ENCODE data around the gene KRT8. TPM values are rescaled to one million over a fixed set of nuclear protein-coding genes. Genes with fewer than 3 reads are reported as not detected.

KRT8 gene
- total and polyA plus RNA-seq, 10 of the 15 experiments (the other 5 are each of a cell fraction or from before 2014, with no cell fraction given): 0.11 to 5.6 (median 0.37) TPM; not detected in 1

GRCh38 chr12:52914576-52915121 lies 9.8 kb upstream of the KRT8 start:
- Histone ChIP-seq H2AFZ (ENCODE audit: control insufficient read depth, low read depth, low read length) (no peak overlapping the region), H3K27me3 (replicated peaks in 1 of 2; ENCODE audit: control insufficient read depth in 2 of 2, insufficient read depth in 2 of 2, low read length in 1 of 2) (no peaks in the 10 kb centered on the region; a peak in 1 of 4 replicates), H3K27ac (ENCODE audit: control insufficient read depth, insufficient read depth) (no peak overlapping the region), H3K4me1 (ENCODE audit: control insufficient read depth, insufficient read depth, low read length) (no peaks in the 10 kb centered on the region), H3K9ac (ENCODE audit: control insufficient read depth, insufficient read depth, low read length) (no peak overlapping the region), H3K4me3 (no peak overlapping the region), H3K79me2 (ENCODE audit: control insufficient read depth, insufficient read depth, low read length) (no peaks in the 10 kb centered on the region), H4K20me1 (ENCODE audit: control insufficient read depth, insufficient read depth) (no peaks in the 10 kb centered on the region), H3K9me3 (replicated peaks; ENCODE audit: control insufficient read depth, insufficient read depth, low read length) (no peaks in the 10 kb centered on the region), H3K36me3 (ENCODE audit: control insufficient read depth in 2 of 2, insufficient read depth in 2 of 2, low read length in 1 of 2) (no peaks in the 10 kb centered on the region), H3K4me2 (ENCODE audit: control insufficient read depth, insufficient read depth) (no peak overlapping the region)
- no peak for TF ChIP-seq PBX3 (IDR thresholded peaks at IDR 0.05; ENCODE audit: insufficient replicate concordance, low read depth, low read length)
- TF ChIP-seq NFYB (IDR thresholded peaks at IDR 0.05; ENCODE audit: insufficient read depth, low read depth, low read length): 0 out of 2 replicates have a peak, but pooled peaks have one; percentile 27
- TF ChIP-seq TBL1XR1 (IDR thresholded peaks at IDR 0.05; ENCODE audit: low read depth, low read length): no peak
- no peak for TF ChIP-seq WRNIP1 (IDR thresholded peaks at IDR 0.05; ENCODE audit: borderline replicate concordance, low read depth, low read length)
- no peak for TF ChIP-seq RBBP5 (conservative IDR thresholded peaks at IDR 0.05)
- DNase-seq (ENCODE audit: low read depth, low spot score) (no peak), FAIRE-seq (no peak), ATAC-seq (no peak)
- in situ Hi-C loops (cut with MboI): no loop called here
- intact Hi-C loops (cut with micrococcal nuclease; ENCODE audit: unreplicated experiment): no loop called here
- POLR2A ChIA-PET: no interaction called here
- WGBS (ENCODE audit: insufficient coverage, insufficient replicate concordance, low lambda C conversion rate, missing lambda C conversion rate): 42% methylated on average over 7 of the region's 7 CpGs
- no TSS peak for BruUV-seq (replicated peaks)
- RAD21 ChIA-PET (ENCODE audit: unreplicated experiment): no interaction called here
- CTCF ChIA-PET: no interaction called here
- SMC1A ChIA-PET (ENCODE audit: uncharacterized antibody, unreplicated experiment): no interaction called here

- Histone ChIP-seq H3K4me1 (ENCODE audit: control insufficient read depth, insufficient read depth, low read length) (no peaks in the 10 kb centered on the region), H3K27ac (ENCODE audit: control insufficient read depth, insufficient read depth) (no peak overlapping the region), H4K20me1 (ENCODE audit: control insufficient read depth, insufficient read depth) (no peaks in the 10 kb centered on the region), H3K4me2 (ENCODE audit: control insufficient read depth, insufficient read depth) (no peak overlapping the region), H3K36me3 (ENCODE audit: control insufficient read depth in 2 of 2, insufficient read depth in 2 of 2, low read length in 1 of 2) (no peaks in the 10 kb centered on the region), H3K9ac (ENCODE audit: control insufficient read depth, insufficient read depth, low read length) (no peak overlapping the region), H3K9me3 (replicated peaks; ENCODE audit: control insufficient read depth, insufficient read depth, low read length) (no peaks in the 10 kb centered on the region), H3K79me2 (ENCODE audit: control insufficient read depth, insufficient read depth, low read length) (no peaks in the 10 kb centered on the region), H2AFZ (ENCODE audit: control insufficient read depth, low read depth, low read length) (no peak overlapping the region), H3K27me3 (replicated peaks in 1 of 2; ENCODE audit: control insufficient read depth in 2 of 2, insufficient read depth in 2 of 2, low read length in 1 of 2) (peaks cover 0 to 3% of the 10 kb centered on the region in 2 experiments; a peak in 2 of 4 replicates), H3K4me3 (no peak overlapping the region)
- no peak for DNase-seq (ENCODE audit: low read depth, low spot score)
- POLR2A ChIA-PET: no interaction called here
- SMC1A ChIA-PET (ENCODE audit: uncharacterized antibody, unreplicated experiment): no interaction called here
- BruUV-seq (replicated peaks): no TSS peak
- ATAC-seq: no peak
- CTCF ChIA-PET: no interaction called here
- no peak for FAIRE-seq
- WGBS (ENCODE audit: insufficient coverage, insufficient replicate concordance, low lambda C conversion rate, missing lambda C conversion rate): 36% methylated on average over 9 of the region's 9 CpGs
- intact Hi-C loops (cut with micrococcal nuclease; ENCODE audit: unreplicated experiment): no loop called here
- RAD21 ChIA-PET (ENCODE audit: unreplicated experiment): no interaction called here
- in situ Hi-C loops (cut with MboI): no loop called here
- no peak for TF ChIP-seq TAF1 (IDR thresholded peaks at IDR 0.05; ENCODE audit: borderline replicate concordance, low read depth, low read length)
- no peak for TF ChIP-seq CBFB (IDR thresholded peaks at IDR 0.05; ENCODE audit: low read depth)
- TF ChIP-seq TBL1XR1 (IDR thresholded peaks at IDR 0.05; ENCODE audit: low read depth, low read length): no peak
- TF ChIP-seq BACH1 (IDR thresholded peaks at IDR 0.05; ENCODE audit: borderline replicate concordance): no peak
- TF ChIP-seq ATF7 (IDR thresholded peaks at IDR 0.05; ENCODE audit: low read depth): no peak
- no peak for TF ChIP-seq HDAC2 (IDR thresholded peaks at IDR 0.05)
- no peak for TF ChIP-seq CEBPZ (IDR thresholded peaks at IDR 0.05; ENCODE audit: low read depth, low read length)
- TF ChIP-seq RB1 (IDR thresholded peaks at IDR 0.05; ENCODE audit: borderline replicate concordance): no peak
- no peak for TF ChIP-seq YBX1 (IDR thresholded peaks at IDR 0.05)
- no peak for TF ChIP-seq ZNF217 (IDR thresholded peaks at IDR 0.05)
Measured at GRCh38 chr12:52913431-52913821, 8.6 kb upstream of the KRT8 start.

Data from GM12878 (cell line).